GM19397 (cell line): ENCODE data around the gene CAMK1D.

Experiments used
- ATAC-seq: cut with Tn5 transposase; IDR thresholded peaks from one replicate; pipeline ENCODE4 v1.9.1; 2021; ENCODE audit warnings: mild to moderate bottlenecking, moderate library complexity; ENCODE audit not compliant: unreplicated experiment

CAMK1D gene

DNA sequence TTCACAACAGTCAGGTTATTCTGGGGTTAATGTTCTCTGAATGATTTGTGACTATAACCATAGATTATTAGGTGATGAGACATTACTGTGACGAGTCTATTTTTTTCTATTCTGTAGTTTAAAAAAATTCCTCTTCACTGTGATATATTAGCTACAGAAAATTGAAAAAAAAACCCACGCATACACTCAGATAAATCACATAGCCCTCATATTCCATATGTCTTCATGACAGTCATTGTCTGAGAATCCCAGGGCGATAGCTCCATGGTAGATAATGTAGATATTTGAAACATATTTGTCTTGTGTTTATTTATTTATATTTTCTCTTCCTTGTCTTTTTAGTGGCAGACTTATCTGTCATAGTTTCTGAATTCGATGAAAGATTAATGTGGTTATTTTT is 110.0 kb downstream of the CAMK1D start:
- no peak for ATAC-seq

- ATAC-seq = no peak
These were observed 110.4 kb downstream of the CAMK1D start for GRCh38 chr10:12459762-12460161.

- no peak for ATAC-seq
These were observed 114.1 kb downstream of the CAMK1D start for GRCh38 chr10:12463459-12463838.

DNA sequence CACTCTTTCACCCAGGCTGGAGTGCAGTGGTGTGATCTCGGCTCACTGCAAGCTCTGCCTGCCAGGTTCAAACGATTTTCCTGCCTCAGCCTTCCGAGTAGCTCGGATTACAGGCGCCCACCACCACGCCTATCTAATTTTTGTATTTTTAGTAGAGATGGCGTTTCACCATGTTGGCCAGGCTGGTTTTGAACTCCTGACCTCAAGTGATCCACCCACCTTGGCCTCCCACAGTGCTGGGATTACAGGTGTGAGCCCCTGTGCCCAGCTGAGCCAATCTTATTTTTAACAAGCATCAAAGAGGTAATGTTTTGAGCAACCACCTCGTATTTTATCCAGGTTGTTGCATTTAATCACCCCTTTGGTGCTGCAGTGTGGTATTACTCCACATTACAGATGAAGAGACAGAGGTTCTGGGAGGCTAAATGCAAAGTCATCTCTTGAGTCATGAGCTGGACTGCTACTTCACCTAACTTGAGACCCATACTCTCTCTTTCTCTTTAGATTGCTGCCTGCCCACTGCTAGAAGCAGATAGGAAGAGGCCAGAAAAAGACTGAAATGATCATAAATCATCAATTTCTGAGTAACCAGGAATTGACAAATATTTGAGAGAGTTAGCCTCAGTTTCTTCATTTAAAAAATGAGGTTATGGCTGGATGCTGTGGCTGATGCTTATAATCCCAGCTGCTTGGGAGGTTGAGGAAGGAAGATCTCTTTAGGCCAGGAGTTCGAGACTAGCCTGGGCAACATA is 116.2 kb downstream of the CAMK1D start:
- no peak for ATAC-seq

DNA sequence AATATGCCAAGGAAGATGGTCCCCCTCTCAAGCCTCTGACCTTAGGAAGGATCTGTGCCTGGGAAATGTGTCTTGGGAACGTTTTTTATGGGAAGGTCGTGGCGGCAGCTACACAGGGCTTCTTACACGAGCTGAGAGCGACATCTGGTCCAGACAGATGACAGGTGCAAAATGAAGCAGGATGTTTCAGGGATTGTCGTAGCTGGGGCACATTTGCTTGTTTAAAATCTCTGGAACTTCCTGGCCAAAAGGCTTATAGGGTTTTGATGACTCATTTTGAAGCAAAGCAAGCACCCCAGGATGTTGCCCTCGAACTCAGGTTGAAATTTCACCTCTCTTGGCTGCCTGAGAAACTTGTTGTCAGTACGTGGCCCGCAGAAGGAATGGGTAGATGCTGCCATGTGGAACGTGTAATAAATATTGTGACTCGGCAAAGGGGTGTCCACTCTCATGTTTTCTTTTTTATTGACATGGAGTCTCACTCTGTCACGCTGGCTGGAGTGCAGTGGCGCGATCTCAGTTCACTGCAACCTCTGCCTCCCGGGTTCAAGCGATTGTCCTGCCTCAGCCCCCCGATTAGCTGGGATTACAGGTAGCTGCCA is 117.5 kb downstream of the CAMK1D start:
- no peak for ATAC-seq

DNA sequence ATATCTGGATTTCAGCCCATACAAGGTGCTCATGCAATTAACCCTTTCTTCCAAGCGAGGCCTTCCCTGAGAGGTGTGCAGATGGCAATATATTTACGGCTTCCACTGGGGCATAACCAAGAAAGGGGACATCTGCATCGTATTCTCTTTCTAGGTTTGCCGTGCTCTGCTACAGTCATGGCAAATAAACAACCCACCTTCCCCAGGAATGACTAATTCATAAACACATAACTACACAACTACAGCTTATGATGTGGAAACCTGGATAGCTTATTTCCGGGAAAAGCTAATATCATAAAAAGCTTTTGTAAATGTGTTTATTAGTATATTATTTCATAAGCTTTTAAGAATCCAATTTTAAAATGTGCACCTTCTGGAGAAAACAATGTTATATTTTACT is 120.0 kb downstream of the CAMK1D start:
- ATAC-seq = no peak

DNA sequence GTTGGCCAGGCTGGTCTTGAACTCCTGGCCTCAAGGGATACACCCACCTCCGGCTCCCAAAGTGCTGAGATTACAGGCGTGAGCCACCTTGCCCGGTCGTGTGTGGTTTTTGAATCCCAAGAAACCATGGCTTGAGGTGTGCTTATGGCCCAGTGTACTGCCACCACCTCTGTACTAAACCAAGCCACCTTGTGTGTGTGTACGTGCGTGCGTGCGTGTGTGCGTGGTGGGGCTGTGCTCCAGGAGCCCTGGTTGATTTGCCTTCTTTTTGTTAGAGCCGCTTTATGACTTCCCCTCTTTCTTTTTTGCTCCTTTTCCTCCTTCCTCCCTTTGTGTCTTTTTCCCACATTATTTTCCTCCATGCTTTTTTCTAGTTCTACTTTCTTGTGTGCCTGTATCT is 121.4 kb downstream of the CAMK1D start:
- no peak for ATAC-seq

DNA sequence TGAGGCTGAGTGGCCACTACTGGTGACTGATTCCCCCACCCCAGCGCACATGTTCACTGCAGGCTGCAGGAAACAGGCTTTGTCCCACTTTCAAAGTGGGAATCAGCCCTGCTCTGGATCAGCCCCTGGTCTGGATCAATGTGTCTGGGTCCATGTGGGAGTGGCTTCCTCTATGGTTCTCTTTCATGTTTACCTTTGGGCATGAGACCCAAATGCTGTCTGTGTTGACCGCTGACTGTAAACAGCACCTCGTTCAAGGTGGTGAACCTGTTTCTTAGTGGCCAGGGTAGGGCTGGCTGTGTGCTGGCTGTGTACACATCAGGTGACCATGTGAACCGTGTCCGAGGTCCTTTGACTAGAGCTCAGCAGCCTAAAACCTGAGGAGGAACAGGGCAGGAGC is 121.8 kb downstream of the CAMK1D start:
- no peak for ATAC-seq

DNA sequence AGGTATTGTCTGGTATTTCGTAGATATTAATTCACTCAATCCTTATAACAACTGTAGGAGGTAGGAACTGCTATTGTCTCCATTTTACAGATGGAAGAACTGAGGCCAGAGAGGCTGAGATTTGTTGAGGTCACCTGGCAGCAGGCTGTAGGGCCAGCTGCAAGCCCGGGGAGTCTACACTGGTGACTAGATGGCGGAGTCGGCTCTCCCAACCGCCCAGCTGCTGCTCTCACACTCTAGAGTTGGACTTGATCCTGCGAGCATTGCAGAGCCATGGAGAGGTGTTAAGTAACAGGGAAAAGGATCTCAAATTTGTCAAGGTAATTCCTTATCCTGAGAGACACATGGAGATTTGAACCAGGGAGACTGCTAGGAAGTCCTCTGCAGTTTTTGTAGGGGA is 124.1 kb downstream of the CAMK1D start:
- no peak for ATAC-seq

DNA sequence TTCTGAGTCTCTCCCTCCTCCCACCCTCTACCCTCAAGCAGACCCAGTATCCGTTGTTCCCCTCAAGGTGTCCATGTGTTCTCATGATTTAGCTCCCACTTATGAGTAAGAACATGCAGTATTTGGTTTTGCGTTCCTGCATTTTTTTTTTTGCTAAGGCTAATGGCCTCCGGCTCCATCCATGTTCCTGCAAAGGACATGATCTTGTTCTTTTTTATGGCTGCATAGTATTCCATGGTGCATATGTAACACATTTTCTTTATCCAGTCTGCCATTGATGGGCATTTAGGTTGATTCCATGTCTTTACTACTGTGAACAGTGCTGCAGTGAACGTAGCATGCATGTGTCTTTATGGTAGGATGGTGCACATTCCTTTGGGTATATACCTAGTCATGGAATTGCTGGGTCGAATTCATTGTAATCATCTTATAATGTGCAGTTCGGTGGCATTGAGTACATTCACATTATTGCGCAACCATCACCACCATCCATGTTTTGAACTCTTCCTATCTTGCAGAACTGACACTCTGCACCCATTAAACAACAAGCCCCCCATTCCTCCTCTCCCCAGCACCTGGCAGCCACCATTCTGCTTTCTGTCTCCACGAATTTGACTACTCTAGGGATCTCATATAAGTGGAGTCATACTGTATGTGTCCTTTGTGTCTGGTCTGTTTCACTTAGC is 125.5 kb downstream of the CAMK1D start:
- no peak for ATAC-seq

- ATAC-seq = no peak
These were observed 127.3 kb downstream of the CAMK1D start for GRCh38 chr10:12476656-12477055.

- no peak for ATAC-seq
These were observed 130.1 kb downstream of the CAMK1D start for GRCh38 chr10:12479437-12479844.

DNA sequence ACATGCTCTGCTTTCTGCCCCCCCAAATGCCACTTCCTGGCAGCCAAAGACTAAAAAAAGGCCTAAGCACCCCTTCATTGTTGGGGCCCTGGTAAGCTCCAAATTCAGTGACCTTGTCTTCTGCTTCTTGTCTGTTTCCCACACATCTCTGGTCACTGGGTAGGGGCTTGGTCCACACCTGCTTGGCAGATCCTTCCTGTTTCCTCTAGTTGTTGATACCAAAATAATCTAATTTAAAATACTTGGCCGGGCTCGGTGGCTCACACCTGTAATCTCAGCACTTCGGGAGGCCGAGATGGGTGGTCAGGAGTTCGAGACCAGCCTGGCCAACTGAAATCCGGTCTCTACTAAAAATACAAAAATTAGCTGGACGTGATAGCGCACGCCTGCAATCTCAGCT is 130.6 kb downstream of the CAMK1D start:
- ATAC-seq = no peak

DNA sequence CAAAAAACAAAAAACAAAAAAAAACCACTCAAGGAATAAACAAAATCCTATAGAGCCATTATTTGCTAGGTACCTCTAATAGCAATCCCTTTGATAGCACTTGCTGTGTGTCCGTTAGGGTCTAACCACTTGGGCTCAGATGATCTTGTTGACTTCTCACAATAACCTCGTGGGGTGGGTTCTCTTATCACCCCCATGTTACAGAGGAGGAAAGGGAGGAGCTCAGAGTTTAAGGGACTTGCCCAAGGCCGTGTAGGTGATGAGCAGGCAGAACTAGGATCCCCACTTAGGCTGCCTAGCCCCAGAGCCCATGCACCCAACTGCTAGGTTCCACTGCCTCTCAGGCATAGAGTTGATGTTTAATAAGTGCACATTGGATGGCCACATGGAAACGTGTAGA is 131.1 kb downstream of the CAMK1D start:
- no peak for ATAC-seq

- ATAC-seq = no peak
These were observed 132.6 kb downstream of the CAMK1D start for GRCh38 chr10:12481924-12482323.

DNA sequence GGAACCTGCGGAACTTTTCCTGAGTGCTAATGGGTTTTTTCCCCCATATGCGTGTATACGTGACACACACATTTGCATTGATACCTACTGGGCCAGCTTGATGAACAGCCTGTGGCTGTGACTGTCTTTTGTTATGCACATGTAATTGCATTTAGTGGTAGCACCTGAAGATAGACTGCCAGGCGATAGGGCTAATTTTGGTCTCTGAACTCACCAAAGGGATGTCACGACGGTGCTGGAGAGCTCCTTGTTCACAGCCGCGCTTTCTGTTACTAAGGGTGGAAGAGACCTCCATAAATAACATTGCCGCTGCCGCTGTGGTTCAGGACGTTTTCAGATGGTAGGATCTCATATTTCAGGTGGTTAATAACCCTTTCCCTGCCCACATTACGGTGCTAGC is 133.2 kb downstream of the CAMK1D start:
- no peak for ATAC-seq

- ATAC-seq = peak; percentile 29
These were observed 134.9 kb downstream of the CAMK1D start for GRCh38 chr10:12484002-12484918.

- ATAC-seq = peak; percentile 65
These were observed 135.8 kb downstream of the CAMK1D start for GRCh38 chr10:12484941-12485805.

GRCh38 chr10:12487366-12487765 is 138.0 kb downstream of the CAMK1D start:
- ATAC-seq = no peak

- ATAC-seq = no peak
These were observed 139.3 kb downstream of the CAMK1D start for GRCh38 chr10:12488626-12489025.
